GM12878 (cell line): Measurements from ENCODE around the gene RHOF.

Source experiments
- GABPA ChIP-seq: IDR thresholded peaks from 2 replicates; pipeline ENCODE4 v1.6.1; 2014; ENCODE audit warnings: antibody characterized with exemption, low read depth, mild to moderate bottlenecking, inconsistent platforms
- KDM1A ChIP-seq: fragments of 200-600 bp; sonication (generic); IDR thresholded peaks from 2 replicates; pipeline ENCODE4 v1.6.1; 2016; ENCODE audit warnings: borderline replicate concordance
- MEF2A ChIP-seq: IDR thresholded peaks from 2 replicates; pipeline ENCODE4 v1.6.1; 2011; ENCODE audit warnings: low read depth, mild to moderate bottlenecking, low read length, moderate library complexity; ENCODE audit not compliant: insufficient read depth
- POLR2A ChIP-seq: IDR thresholded peaks from 2 replicates; pipeline ENCODE4 v1.6.1; 2011; ENCODE audit warnings: low read depth, mild to moderate bottlenecking, low read length
- POLR2AphosphoS5 ChIP-seq: IDR thresholded peaks from 2 replicates; pipeline ENCODE4 v1.6.1; 2011; ENCODE audit warnings: mild to moderate bottlenecking, low read length, inconsistent platforms
- RAD21 ChIP-seq: IDR thresholded peaks from 2 replicates; pipeline ENCODE4 v1.6.1; 2011; ENCODE audit warnings: mild to moderate bottlenecking, low read depth, low read length, moderate library complexity; ENCODE audit not compliant: insufficient read depth
- SMC3 ChIP-seq: IDR thresholded peaks from 2 replicates; pipeline ENCODE4 v1.6.1; 2011; ENCODE audit warnings: low read length, improper control_type of control experiment, borderline replicate concordance
- ZBED1 ChIP-seq: IDR thresholded peaks from 2 replicates; pipeline ENCODE4 v1.6.1; 2016; ENCODE audit warnings: borderline replicate concordance
- TF ChIP-seq, protein P1 (sequence below): IDR thresholded peaks from 2 replicates; pipeline ENCODE4 v1.6.1; 2011; ENCODE audit warnings: low read depth, mild to moderate bottlenecking, low read length, moderate library complexity, borderline replicate concordance; ENCODE audit errors: extremely low read depth

DNA sequence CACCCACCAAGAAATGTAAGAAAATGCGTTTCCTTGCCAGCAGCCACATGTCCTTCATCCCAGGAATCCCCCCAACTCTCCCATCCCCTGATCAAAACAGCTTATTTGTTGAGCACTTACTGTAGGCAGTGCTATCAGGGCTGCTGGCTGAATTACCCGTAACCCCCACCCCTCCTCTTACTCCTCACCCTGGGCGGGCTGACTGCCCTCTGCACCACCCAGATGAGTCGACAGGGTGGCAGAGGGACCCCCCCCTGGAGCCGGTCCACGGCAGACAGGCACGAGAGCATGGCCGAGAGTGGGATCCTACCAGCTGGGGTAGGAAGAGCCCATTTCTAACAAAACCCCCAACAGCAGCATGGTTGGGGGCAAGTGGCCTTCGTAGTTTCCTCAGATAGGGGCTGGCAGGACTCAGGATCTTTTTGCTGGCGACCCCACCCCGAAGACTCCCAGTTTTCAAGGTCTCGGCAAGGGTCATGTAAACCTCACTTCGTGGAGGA lies 1.1 kb upstream of the RHOF start:
- TF ChIP-seq KDM1A (no peak), POLR2A (no peak), RAD21 (no peak), GABPA (no peak), POLR2AphosphoS5 (no peak), ZBED1 (no peak), SMC3 (no peak), MEF2A (no peak)
- TF ChIP-seq, protein P1, sequence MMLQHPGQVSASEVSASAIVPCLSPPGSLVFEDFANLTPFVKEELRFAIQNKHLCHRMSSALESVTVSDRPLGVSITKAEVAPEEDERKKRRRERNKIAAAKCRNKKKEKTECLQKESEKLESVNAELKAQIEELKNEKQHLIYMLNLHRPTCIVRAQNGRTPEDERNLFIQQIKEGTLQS, result no peak
